HEK293 (cell line): ENCODE data around the gene GRB2.

ENCODE experiments used
- HOXD13 ChIP-seq: sonication (generic); formaldehyde crosslinking; IDR thresholded peaks from 2 replicates; pipeline ENCODE4 v1.8.0; 2022; ENCODE audit warnings: missing genetic modification reagents, borderline replicate concordance
- IKZF3 ChIP-seq: fragments of 450-650 bp; IDR thresholded peaks from 2 replicates; pipeline ENCODE4 v1.5.0; 2018; ENCODE audit warnings: missing biosample characterization, mild to moderate bottlenecking, missing genetic modification characterization, moderate library complexity
- KLF1 ChIP-seq: fragments of 450-650 bp; formaldehyde crosslinking; IDR thresholded peaks from 2 replicates; pipeline ENCODE4 v1.5.1; 2016; ENCODE audit warnings: missing biosample characterization, missing genetic modification characterization
- PRDM1 ChIP-seq: fragments of 450-650 bp; formaldehyde crosslinking; IDR thresholded peaks from 2 replicates; pipeline ENCODE4; 2016; ENCODE audit warnings: missing biosample characterization, missing genetic modification characterization
- REPIN1 ChIP-seq: fragments of 450-650 bp; formaldehyde crosslinking; IDR thresholded peaks from 2 replicates; pipeline ENCODE4 v1.5.1; 2017; ENCODE audit warnings: missing biosample characterization, missing genetic modification characterization, low read depth
- SCRT1 ChIP-seq: fragments of 450-650 bp; formaldehyde crosslinking; IDR thresholded peaks from 2 replicates; pipeline ENCODE4 v1.5.1; 2016; ENCODE audit warnings: missing biosample characterization, missing genetic modification characterization, borderline replicate concordance
- SP3 ChIP-seq: fragments of 450-650 bp; formaldehyde crosslinking; IDR thresholded peaks from 2 replicates; pipeline ENCODE4 v1.5.1; 2016; ENCODE audit warnings: missing biosample characterization, missing genetic modification characterization
- ZNF157 ChIP-seq: fragments of 450-650 bp; formaldehyde crosslinking; IDR thresholded peaks from 2 replicates; pipeline ENCODE4 v1.5.1; 2016; ENCODE audit warnings: missing biosample characterization, missing genetic modification characterization
- ZNF211 ChIP-seq: fragments of 450-650 bp; formaldehyde crosslinking; IDR thresholded peaks from 2 replicates; pipeline ENCODE4 v1.5.1; 2016; ENCODE audit warnings: low read depth, missing biosample characterization, missing genetic modification characterization
- ZNF311 ChIP-seq: fragments of 450-650 bp; formaldehyde crosslinking; IDR thresholded peaks from 2 replicates; pipeline ENCODE4 v1.5.1; 2017; ENCODE audit warnings: missing biosample characterization, missing genetic modification characterization, borderline replicate concordance
- ZNF335 ChIP-seq: fragments of 450-650 bp; formaldehyde crosslinking; conservative IDR thresholded peaks from 2 replicates; pipeline ENCODE4 v1.5.1; 2016; ENCODE audit warnings: missing biosample characterization, missing genetic modification characterization
- ZNF37A ChIP-seq: fragments of 450-650 bp; IDR thresholded peaks from 2 replicates; pipeline ENCODE4 v1.5.1; 2018; ENCODE audit warnings: missing biosample characterization, missing genetic modification characterization
- ZNF391 ChIP-seq: fragments of 450-650 bp; formaldehyde crosslinking; IDR thresholded peaks from 2 replicates; pipeline ENCODE4 v1.5.1; 2016; ENCODE audit warnings: low read depth, missing biosample characterization, missing genetic modification characterization, borderline replicate concordance
- ZNF394 ChIP-seq: fragments of 450-650 bp; formaldehyde crosslinking; IDR thresholded peaks from 2 replicates; pipeline ENCODE4 v1.5.1; 2016; ENCODE audit warnings: missing biosample characterization, missing genetic modification characterization, mild to moderate bottlenecking, moderate library complexity, borderline replicate concordance
- ZNF473 ChIP-seq: fragments of 450-650 bp; formaldehyde crosslinking; IDR thresholded peaks from 2 replicates; pipeline ENCODE4 v1.5.1; 2017; ENCODE audit warnings: missing biosample characterization, missing genetic modification characterization
- ZNF561 ChIP-seq: fragments of 450-650 bp; IDR thresholded peaks from 2 replicates; pipeline ENCODE4 v1.5.1; 2018; ENCODE audit warnings: missing biosample characterization, missing genetic modification characterization, borderline replicate concordance
- ZNF585B ChIP-seq: fragments of 450-650 bp; formaldehyde crosslinking; IDR thresholded peaks from 2 replicates; pipeline ENCODE4 v1.5.1; 2016; ENCODE audit warnings: missing biosample characterization, missing genetic modification characterization
- ZNF677 ChIP-seq: fragments of 450-650 bp; IDR thresholded peaks from 2 replicates; pipeline ENCODE4 v1.5.0; 2018; ENCODE audit warnings: missing biosample characterization, mild to moderate bottlenecking, missing genetic modification characterization, moderate library complexity
- ZNF747 ChIP-seq: fragments of 450-650 bp; formaldehyde crosslinking; IDR thresholded peaks from 2 replicates; pipeline ENCODE4 v1.5.1; 2016; ENCODE audit warnings: missing biosample characterization, missing genetic modification characterization
- ZSCAN23 ChIP-seq: fragments of 450-650 bp; formaldehyde crosslinking; IDR thresholded peaks from 2 replicates; pipeline ENCODE4 v1.5.1; 2016; ENCODE audit warnings: missing biosample characterization, missing genetic modification characterization
- TF ChIP-seq, protein P1 (sequence below): fragments of 450-650 bp; formaldehyde crosslinking; IDR thresholded peaks from 2 replicates; pipeline ENCODE4 v1.5.1; 2017; ENCODE audit warnings: missing biosample characterization, missing genetic modification characterization
- TF ChIP-seq, protein P2 (sequence below): fragments of 450-650 bp; formaldehyde crosslinking; IDR thresholded peaks from 2 replicates; pipeline ENCODE4 v1.5.1; 2016; ENCODE audit warnings: missing biosample characterization, missing genetic modification characterization
- TF ChIP-seq, protein P3 (sequence below): fragments of 450-650 bp; formaldehyde crosslinking; IDR thresholded peaks from 2 replicates; pipeline ENCODE4 v1.5.1; 2017; ENCODE audit warnings: missing biosample characterization, missing genetic modification characterization
- TF ChIP-seq, protein P4 (sequence below): fragments of 450-650 bp; formaldehyde crosslinking; IDR thresholded peaks from 2 replicates; pipeline ENCODE4 v1.5.1; 2016; ENCODE audit warnings: missing biosample characterization, missing genetic modification characterization
- TF ChIP-seq, protein P5 (sequence below): fragments of 450-650 bp; formaldehyde crosslinking; IDR thresholded peaks from 2 replicates; pipeline ENCODE4 v1.5.1; 2016; ENCODE audit warnings: missing biosample characterization, missing genetic modification characterization
- TF ChIP-seq, protein P6 (sequence below): fragments of 450-650 bp; formaldehyde crosslinking; optimal IDR thresholded peaks from 2 replicates; pipeline ENCODE3; 2016; ENCODE audit warnings: missing biosample characterization, mild to moderate bottlenecking, missing genetic modification characterization
- TF ChIP-seq, protein P7 (sequence below): fragments of 450-650 bp; formaldehyde crosslinking; IDR thresholded peaks from 2 replicates; pipeline ENCODE4 v1.5.1; 2016; ENCODE audit warnings: missing biosample characterization, missing genetic modification characterization

The GRB2 gene

DNA sequence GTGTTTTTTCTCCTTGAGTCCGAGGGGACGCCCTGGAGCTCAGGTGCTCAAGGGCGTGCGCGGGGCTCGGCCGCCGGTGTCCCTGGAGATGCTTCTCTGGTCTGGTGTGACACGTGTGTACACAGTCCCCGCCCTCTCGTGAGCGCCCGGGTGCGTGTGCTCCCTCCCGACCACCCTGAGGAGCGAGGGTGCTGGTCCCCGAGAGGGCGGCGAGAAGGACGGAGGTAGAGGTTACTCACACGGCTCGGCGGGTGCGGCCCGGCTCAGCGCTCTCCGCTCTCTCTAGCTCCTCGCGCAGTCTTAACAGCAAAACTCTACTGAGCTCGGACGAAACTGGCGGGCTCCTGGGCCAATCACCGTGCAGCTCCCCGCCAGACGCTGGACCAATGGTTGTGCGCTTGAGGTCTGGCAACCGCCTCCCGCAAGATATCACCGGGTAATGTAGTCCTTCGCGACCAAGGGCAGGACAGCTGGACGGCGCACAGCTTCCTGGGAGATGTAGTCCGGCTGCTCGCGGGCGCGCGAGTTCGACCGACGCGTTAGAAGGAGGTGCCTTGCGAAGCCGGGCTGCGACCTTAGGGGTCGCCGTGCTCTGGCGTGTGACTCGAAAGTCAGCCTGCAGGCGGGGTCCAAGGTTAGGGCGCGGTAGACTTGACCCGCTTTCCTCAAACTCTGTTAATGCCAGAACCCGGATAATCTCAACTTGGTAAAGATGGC, 116.2 kb downstream of the GRB2 start, which contains the start of gene SLC25A19 (continued):
- no peak for TF ChIP-seq ZNF747
- TF ChIP-seq ZSCAN23 (tag by site-specific recombination), result peak; percentile 54; the same call in 1 of the 2 replicates
- TF ChIP-seq, protein P1, sequence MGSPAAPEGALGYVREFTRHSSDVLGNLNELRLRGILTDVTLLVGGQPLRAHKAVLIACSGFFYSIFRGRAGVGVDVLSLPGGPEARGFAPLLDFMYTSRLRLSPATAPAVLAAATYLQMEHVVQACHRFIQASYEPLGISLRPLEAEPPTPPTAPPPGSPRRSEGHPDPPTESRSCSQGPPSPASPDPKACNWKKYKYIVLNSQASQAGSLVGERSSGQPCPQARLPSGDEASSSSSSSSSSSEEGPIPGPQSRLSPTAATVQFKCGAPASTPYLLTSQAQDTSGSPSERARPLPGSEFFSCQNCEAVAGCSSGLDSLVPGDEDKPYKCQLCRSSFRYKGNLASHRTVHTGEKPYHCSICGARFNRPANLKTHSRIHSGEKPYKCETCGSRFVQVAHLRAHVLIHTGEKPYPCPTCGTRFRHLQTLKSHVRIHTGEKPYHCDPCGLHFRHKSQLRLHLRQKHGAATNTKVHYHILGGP, result no peak
- TF ChIP-seq ZNF561 (tag by site-specific recombination), result no peak
- TF ChIP-seq SCRT1 (tag by site-specific recombination), result no peak
- TF ChIP-seq SP3 (tag by site-specific recombination), result peak; percentile 93
- TF ChIP-seq ZNF37A, result no peak
- peak; percentile 71 for TF ChIP-seq KLF1
- TF ChIP-seq PRDM1 (tag by site-specific recombination), result no peak
- TF ChIP-seq, protein P2, sequence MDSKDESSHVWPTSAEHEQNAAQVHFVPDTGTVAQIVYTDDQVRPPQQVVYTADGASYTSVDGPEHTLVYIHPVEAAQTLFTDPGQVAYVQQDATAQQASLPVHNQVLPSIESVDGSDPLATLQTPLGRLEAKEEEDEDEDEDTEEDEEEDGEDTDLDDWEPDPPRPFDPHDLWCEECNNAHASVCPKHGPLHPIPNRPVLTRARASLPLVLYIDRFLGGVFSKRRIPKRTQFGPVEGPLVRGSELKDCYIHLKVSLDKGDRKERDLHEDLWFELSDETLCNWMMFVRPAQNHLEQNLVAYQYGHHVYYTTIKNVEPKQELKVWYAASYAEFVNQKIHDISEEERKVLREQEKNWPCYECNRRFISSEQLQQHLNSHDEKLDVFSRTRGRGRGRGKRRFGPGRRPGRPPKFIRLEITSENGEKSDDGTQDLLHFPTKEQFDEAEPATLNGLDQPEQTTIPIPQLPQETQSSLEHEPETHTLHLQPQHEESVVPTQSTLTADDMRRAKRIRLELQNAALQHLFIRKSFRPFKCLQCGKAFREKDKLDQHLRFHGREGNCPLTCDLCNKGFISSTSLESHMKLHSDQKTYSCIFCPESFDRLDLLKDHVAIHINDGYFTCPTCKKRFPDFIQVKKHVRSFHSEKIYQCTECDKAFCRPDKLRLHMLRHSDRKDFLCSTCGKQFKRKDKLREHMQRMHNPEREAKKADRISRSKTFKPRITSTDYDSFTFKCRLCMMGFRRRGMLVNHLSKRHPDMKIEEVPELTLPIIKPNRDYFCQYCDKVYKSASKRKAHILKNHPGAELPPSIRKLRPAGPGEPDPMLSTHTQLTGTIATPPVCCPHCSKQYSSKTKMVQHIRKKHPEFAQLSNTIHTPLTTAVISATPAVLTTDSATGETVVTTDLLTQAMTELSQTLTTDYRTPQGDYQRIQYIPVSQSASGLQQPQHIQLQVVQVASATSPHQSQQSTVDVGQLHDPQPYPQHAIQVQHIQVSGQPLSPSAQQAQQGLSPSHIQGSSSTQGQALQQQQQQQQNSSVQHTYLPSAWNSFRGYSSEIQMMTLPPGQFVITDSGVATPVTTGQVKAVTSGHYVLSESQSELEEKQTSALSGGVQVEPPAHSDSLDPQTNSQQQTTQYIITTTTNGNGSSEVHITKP (tag by site-specific recombination), result peak; percentile 95
- TF ChIP-seq ZNF157 (tag by site-specific recombination), result no peak
- TF ChIP-seq, protein P3, sequence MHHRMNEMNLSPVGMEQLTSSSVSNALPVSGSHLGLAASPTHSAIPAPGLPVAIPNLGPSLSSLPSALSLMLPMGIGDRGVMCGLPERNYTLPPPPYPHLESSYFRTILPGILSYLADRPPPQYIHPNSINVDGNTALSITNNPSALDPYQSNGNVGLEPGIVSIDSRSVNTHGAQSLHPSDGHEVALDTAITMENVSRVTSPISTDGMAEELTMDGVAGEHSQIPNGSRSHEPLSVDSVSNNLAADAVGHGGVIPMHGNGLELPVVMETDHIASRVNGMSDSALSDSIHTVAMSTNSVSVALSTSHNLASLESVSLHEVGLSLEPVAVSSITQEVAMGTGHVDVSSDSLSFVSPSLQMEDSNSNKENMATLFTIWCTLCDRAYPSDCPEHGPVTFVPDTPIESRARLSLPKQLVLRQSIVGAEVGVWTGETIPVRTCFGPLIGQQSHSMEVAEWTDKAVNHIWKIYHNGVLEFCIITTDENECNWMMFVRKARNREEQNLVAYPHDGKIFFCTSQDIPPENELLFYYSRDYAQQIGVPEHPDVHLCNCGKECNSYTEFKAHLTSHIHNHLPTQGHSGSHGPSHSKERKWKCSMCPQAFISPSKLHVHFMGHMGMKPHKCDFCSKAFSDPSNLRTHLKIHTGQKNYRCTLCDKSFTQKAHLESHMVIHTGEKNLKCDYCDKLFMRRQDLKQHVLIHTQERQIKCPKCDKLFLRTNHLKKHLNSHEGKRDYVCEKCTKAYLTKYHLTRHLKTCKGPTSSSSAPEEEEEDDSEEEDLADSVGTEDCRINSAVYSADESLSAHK (tag by site-specific recombination), result no peak
- peak; percentile 8; the same call in 1 of the 2 replicates for TF ChIP-seq ZNF394
- peak; percentile 63; the same call in 1 of the 2 replicates for TF ChIP-seq ZNF391 (tag by site-specific recombination)
- peak; percentile 75; the same call in 1 of the 2 replicates for TF ChIP-seq REPIN1 (tag by site-specific recombination)
- TF ChIP-seq ZNF473, result no peak
- TF ChIP-seq, protein P4, sequence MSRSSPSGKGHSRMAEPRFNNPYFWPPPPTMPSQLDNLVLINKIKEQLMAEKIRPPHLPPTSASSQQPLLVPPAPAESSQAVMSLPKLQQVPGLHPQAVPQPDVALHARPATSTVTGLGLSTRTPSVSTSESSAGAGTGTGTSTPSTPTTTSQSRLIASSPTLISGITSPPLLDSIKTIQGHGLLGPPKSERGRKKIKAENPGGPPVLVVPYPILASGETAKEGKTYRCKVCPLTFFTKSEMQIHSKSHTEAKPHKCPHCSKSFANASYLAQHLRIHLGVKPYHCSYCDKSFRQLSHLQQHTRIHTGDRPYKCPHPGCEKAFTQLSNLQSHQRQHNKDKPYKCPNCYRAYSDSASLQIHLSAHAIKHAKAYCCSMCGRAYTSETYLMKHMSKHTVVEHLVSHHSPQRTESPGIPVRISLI (tag by site-specific recombination), result no peak
- TF ChIP-seq, protein P5, sequence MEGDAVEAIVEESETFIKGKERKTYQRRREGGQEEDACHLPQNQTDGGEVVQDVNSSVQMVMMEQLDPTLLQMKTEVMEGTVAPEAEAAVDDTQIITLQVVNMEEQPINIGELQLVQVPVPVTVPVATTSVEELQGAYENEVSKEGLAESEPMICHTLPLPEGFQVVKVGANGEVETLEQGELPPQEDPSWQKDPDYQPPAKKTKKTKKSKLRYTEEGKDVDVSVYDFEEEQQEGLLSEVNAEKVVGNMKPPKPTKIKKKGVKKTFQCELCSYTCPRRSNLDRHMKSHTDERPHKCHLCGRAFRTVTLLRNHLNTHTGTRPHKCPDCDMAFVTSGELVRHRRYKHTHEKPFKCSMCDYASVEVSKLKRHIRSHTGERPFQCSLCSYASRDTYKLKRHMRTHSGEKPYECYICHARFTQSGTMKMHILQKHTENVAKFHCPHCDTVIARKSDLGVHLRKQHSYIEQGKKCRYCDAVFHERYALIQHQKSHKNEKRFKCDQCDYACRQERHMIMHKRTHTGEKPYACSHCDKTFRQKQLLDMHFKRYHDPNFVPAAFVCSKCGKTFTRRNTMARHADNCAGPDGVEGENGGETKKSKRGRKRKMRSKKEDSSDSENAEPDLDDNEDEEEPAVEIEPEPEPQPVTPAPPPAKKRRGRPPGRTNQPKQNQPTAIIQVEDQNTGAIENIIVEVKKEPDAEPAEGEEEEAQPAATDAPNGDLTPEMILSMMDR (tag by site-specific recombination), result peak; percentile 90
- TF ChIP-seq, protein P6, sequence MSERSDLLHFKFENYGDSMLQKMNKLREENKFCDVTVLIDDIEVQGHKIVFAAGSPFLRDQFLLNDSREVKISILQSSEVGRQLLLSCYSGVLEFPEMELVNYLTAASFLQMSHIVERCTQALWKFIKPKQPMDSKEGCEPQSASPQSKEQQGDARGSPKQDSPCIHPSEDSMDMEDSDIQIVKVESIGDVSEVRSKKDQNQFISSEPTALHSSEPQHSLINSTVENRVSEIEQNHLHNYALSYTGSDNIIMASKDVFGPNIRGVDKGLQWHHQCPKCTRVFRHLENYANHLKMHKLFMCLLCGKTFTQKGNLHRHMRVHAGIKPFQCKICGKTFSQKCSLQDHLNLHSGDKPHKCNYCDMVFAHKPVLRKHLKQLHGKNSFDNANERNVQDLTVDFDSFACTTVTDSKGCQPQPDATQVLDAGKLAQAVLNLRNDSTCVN (tag by site-specific recombination), result peak; percentile 98
- no peak for TF ChIP-seq HOXD13 (CRISPR knock-in tag)
- TF ChIP-seq ZNF585B (tag by site-specific recombination), result no peak
- TF ChIP-seq ZNF211 (tag by site-specific recombination), result no peak
- no peak for TF ChIP-seq ZNF311
- TF ChIP-seq ZNF677 (tag by site-specific recombination), result no peak
- TF ChIP-seq, protein P7, sequence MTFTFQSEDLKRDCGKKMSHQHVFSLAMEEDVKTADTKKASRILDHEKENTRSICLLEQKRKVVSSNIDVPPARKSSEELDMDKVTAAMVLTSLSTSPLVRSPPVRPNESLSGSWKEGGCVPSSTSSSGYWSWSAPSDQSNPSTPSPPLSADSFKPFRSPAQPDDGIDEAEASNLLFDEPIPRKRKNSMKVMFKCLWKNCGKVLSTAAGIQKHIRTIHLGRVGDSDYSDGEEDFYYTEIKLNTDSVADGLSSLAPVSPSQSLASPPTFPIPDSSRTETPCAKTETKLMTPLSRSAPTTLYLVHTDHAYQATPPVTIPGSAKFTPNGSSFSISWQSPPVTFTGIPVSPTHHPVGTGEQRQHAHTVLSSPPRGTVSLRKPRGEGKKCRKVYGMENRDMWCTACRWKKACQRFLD, result no peak
- no peak for TF ChIP-seq IKZF3 (tag by site-specific recombination)
- peak; percentile 84 for TF ChIP-seq ZNF335 (tag by site-specific recombination)
